ENCODE data around the gene CHST1.

CHST1 gene

DNA sequence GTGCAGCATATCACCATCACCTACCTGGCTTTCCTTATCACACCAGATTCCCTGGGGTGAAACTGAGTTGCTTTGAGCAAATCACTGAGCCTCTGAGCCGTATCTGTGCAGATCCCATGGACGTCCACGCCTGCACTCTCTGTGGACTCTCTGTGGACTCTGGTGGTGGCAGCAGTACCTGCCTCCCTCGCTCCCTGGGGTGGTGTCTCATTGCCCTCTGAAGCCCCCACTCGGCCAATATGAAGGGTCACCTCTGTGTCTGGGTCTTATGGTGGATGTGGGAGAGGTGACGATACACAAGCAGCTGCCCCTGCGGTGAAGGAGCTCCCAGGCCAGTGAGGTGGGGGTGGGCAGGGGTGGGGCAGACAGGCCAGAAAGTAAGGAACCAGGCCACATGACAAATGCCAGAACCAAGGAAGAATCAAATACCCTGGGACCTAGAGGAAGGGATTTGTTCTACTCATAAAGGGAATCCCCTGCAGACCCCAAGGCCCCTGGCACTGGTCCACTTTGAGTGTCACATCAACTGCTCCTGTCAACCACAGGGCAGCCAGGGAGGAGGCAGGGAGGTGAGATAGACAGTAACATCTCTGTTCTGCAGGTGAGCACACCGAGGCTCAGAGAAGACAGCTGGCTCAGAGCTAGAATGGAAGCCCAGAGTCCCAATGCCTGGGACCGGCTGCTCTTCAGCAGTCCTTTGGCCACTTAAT is 9.2 kb upstream of the CHST1 start:
- no peak for DNase-seq (ENCODE audit: low read depth in 3 of 3)

- DNase-seq (ENCODE audit: low read depth in 3 of 3): no peak
These were observed 8.0 kb upstream of the CHST1 start for GRCh38 chr11:45673441-45673840.

- DNase-seq (ENCODE audit: low read depth in 3 of 3): no peak
These were observed 7.2 kb upstream of the CHST1 start for GRCh38 chr11:45672593-45672992.

DNA sequence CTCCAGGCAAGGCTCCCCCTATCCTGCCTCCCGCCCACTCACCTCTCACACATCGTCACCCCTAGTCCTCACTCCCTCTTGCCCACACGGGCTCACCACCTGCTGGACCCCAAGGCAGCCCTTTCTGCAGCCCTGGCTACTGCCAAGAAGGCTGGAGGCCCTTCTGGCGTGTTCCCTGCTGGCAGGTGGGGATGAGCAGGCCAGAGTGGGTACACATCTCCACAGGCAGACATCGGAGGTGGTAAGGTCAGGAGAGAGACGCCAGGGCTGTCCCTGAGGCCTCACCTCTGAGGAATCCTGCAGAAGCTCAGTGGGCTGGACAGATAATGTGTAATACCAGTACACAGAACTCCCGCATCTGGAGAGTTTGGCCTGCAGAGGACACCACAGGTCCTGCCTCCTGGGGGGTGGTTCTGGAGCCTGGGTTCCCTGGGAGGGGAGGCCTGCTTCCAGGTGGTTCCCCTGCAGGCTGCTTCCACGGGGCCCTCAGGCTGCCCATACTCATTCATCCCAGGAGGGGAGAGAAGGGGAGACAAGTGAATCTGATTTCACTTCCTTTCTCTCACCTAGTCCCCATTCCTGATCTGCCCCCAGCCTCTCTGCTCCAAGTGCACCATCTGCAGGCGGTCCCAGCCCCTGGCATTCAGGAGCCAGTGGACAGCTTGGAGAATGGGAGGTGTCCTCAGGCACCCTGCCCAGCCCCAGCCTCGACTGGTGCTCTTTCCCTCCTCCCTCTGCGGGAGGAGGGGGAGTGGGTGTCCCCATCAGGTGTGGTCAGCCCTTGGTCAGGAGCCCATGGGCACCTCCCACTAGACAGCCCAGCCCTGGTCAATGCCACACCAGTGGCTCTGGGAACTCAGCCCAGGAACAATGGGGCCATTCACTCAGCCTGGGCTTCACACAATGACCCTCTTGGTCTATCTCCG is 6.1 kb upstream of the CHST1 start:
- DNase-seq (ENCODE audit: low read depth in 3 of 3): no peak

- DNase-seq (ENCODE audit: low read depth in 3 of 3): no peak
These were observed 5.1 kb upstream of the CHST1 start for GRCh38 chr11:45670386-45671135.

GRCh38 chr11:45669956-45670355 is 4.5 kb upstream of the CHST1 start:
- DNase-seq (ENCODE audit: low read depth in 3 of 3): no peak

GRCh38 chr11:45669146-45669545 is 3.7 kb upstream of the CHST1 start:
- no peak for DNase-seq (ENCODE audit: low read depth in 3 of 3)

GRCh38 chr11:45667929-45668680 is 2.7 kb upstream of the CHST1 start:
- no peak for DNase-seq (ENCODE audit: low read depth in 3 of 3)

- DNase-seq (ENCODE audit: low read depth in 3 of 3): no peak
These were observed 1.5 kb upstream of the CHST1 start for GRCh38 chr11:45666648-45667642.

- DNase-seq (ENCODE audit: low read depth in 3 of 3): no peak
These were observed 668 bp upstream of the CHST1 start for GRCh38 chr11:45665933-45666647.

DNA sequence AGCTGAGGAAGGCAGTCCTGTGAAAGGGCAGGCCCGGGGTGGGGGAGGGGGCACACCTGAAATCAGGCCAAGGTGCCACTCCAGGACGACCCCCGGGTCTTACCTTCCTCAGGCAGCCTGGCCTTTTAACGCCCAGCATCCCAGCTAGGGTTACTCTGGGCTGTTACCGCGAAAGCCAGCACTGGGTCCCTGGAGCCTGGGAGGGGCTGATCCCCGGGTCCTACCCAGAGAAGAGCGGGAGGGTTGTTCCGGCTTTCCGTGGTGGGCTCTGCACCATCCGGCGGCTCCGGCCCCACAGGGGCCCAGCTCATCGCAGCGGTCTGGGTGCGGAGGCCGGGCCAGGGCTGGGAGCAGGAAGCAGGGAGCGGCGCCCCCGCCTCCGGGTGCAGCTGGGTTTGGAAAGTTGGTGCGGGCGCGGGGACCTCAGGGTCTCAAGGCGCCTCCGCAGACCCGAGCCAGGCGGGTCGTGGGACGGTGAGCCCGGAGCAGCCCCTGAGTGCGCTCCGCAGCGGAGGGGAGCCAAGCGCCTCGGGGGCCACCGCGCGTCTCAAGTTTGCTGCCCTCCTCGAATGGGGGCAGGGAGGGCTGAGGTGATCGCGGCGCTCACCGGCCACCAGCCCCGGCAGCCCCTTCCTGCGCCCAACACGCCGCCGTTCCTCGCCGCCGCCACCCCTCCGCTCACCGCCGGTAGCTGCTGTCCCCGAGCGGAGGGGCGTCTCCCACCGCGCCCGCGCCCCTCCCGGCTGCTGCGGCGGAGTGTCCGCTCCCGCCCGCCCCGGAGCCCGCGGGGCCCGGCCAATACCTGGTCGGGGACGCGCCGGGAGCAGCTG is 831 bp downstream of the CHST1 start:
- no peak for DNase-seq (ENCODE audit: low read depth in 3 of 3)

- no peak for DNase-seq (ENCODE audit: low read depth in 3 of 3)
These were observed 1.7 kb downstream of the CHST1 start for GRCh38 chr11:45663486-45664375.

GRCh38 chr11:45662665-45663485 is 2.5 kb downstream of the CHST1 start:
- DNase-seq (ENCODE audit: low read depth in 3 of 3): peak in 1 of 3 donors; percentile 33

GRCh38 chr11:45662096-45662664 is 3.2 kb downstream of the CHST1 start:
- no peak for DNase-seq (ENCODE audit: low read depth in 3 of 3)

GRCh38 chr11:45661439-45662055 is 3.9 kb downstream of the CHST1 start:
- no peak for DNase-seq (ENCODE audit: low read depth in 3 of 3)

All from stimulated activated CD4-positive, alpha-beta T cell treated with anti-CD3 and anti-CD28 coated beads, TNF-alpha, amount 100 ng/mL, for 48 hours (primary cell).